ENCODE measurements around the gene RXRA.

- TF ChIP-seq POLR2A (IDR thresholded peaks at IDR 0.05; ENCODE audit: low read length): no peak
- TF ChIP-seq GATA1 (IDR thresholded peaks at IDR 0.05; ENCODE audit: low read depth, low read length): no peak
Measured at GRCh38 chr9:134306636-134307600, 19.3 kb upstream of the RXRA start.
